Neural progenitor cell (in vitro differentiated cells): Measurements from ENCODE around the gene EEF2K.

Experiments
- CTCF ChIP-seq: fragments of 200-600 bp; sonication (generic); IDR thresholded peaks from 2 replicates; pipeline ENCODE4 v1.5.1; 2017; ENCODE audit warnings: antibody characterized with exemption, mild to moderate bottlenecking
- EZH2 ChIP-seq: fragments of 200-600 bp; sonication (generic); IDR thresholded peaks from 2 replicates; pipeline ENCODE4 v1.6.1; 2017; ENCODE audit warnings: antibody characterized with exemption, mild to moderate bottlenecking, moderate library complexity
- EZH2phosphoT487 ChIP-seq: fragments of 200-600 bp; sonication (generic); IDR thresholded peaks from 2 replicates; pipeline ENCODE4 v1.6.1; 2017; ENCODE audit warnings: antibody characterized with exemption

GRCh38 chr16:22188267-22188594 is 17.8 kb upstream of the EEF2K start:
- no peak for TF ChIP-seq CTCF
- TF ChIP-seq EZH2phosphoT487: no peak
- TF ChIP-seq EZH2: no peak
